ENCODE data around the gene ENTHD1.
A peak's percentile ranks its signal among the peaks of the same experiment; 100 is the strongest.

Gene ENTHD1, protein sequence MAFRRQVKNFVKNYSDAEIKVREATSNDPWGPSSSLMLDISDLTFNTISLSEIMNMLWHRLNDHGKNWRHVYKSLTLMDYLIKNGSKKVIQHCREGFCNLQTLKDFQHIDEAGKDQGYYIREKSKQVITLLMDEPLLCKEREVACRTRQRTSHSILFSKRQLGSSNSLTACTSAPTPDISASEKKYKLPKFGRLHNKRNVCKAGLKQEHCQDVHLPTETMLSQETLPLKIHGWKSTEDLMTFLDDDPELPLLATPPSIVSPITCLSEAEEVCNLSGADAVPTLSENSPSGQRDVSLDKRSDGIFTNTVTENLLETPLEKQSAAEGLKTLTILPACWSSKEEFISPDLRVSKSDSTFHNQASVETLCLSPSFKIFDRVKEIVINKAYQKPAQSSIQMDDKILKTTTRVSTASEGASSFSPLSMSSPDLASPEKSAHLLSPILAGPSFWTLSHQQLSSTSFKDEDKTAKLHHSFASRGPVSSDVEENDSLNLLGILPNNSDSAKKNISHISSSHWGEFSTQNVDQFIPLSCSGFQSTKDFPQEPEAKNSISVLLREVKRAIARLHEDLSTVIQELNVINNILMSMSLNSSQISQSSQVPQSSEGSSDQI

DNA sequence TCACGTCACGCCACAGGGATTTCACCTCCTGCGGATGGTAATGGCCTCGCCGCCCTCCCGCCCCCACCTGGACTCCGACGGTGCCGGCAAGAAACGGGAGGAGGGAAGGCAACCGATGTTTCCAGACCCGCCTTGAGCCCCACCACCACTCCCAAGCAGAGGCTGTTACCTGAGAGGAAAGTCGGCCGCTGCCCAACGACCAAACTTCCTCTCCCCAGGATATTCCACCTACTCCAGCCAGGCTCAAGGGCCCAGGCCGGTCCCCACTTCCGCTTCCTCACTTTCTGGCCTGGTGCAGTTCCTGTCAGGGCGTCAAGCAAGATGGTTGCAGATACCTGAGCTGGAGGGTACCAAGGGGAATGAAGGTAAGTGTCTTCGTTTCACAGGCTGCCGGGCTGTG lies at the start of gene ENTHD1:
ENTHD1 (minus strand) TSS at position 235 of the 400 bp plus-strand sequence. CDS start 6,012 bp downstream, outside the sequence.
- no peak for DNase-seq (ENCODE audit: low read depth in 2 of 2)

DNA sequence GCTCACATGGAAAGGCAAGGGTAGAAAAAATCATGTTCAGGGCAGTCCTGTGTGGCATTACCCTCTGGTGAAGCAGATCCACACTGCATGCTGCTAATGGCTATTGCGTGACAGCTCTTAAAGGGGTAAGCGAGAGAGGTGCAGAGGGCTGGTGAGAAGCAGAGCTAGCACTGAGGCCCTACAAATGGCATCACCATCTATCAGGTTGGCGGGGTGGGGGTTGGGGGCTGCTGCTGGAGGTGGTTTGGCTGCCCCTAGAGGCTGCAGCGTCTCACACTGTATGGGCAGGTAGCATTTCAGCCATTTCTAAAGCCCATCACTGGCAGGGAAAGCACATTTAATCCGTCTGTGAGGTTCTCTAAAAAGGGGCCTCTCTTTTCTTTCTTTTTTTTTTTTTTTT lies 49.8 kb upstream of the ENTHD1 start:
- DNase-seq (ENCODE audit: low read depth in 2 of 2) = no peak

DNA sequence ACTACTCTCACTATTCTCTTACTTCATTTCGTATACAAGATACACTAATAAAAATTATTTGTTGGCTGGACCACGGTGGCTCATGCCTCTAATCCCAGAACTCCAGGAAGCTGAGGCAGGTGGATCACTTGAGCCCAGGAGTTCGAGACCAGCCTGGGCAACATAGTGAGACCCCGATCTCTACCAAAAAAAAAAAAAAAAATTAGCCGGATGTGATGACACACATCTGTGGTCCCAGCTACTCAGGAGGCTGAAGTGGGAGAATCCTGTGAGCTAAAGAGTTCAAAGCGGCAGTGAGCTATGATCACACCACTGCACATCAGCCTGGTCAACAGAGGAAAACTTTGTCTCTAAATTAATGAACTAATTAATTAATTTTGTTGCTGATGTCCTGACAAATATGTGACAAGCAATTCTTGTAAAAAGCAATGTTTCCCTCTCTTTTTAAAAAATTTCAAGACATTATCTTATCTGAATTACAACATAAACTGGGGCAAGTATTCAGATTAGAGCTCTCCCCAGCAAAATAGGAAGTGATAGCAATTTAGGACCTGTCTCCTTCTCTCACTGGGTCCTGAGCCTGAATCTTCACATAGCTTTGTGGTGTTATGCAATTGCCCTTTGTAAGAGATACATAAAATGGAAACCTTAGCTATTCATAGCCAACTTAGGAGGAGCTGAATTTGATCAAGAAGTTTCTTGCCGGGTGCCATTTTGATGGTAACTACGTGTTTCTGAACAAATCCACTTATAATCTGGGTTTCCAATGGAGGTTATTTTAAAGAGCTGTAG lies 49.1 kb upstream of the ENTHD1 start:
- no peak for DNase-seq (ENCODE audit: low read depth in 2 of 2)

DNA sequence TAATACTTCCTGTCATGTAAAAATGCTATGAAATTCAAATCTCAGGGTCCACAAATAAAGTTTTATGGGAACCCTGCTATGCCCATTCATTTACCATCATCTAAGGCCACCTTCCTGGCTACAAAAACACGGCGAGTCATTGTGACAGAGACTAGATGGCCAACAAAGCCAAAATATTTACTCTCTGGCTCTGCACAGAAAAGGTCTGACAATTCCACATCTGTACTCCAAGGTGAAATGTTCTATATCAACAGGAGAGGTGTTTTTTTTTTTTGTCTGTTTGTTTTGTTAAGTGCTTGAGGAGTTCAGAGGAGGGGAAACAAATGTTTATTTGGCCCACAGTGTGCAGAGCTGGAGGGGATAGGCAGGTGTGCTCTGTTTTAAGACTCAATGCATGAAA lies 48.0 kb upstream of the ENTHD1 start:
- DNase-seq (ENCODE audit: low read depth in 2 of 2) = no peak

DNA sequence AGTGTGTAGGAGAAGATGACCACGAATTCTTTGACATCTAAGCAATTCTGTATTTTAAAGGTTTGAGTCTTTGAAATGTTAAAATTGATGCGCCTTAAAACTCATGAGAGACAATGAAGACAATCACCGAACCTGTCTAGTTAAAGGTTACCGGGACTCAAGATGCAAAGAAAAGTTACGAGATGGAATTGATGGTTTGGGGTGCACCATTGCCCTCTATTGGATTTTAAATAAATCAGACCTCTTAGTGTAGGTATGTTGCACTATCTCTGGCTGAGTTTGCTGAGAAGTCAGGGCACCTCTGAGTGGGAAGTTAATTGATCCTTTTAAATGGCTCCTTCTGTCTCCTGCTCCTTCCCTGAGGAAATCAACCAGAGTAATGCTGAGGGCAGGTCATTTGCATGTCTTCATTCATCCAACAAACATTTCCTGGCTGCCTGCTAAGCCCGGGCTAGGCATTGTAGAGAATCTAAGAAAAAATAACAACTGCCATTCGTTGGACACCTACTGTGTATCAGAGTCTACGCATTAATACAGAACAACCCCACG lies 47.3 kb upstream of the ENTHD1 start:
- no peak for DNase-seq (ENCODE audit: low read depth in 2 of 2)

DNA sequence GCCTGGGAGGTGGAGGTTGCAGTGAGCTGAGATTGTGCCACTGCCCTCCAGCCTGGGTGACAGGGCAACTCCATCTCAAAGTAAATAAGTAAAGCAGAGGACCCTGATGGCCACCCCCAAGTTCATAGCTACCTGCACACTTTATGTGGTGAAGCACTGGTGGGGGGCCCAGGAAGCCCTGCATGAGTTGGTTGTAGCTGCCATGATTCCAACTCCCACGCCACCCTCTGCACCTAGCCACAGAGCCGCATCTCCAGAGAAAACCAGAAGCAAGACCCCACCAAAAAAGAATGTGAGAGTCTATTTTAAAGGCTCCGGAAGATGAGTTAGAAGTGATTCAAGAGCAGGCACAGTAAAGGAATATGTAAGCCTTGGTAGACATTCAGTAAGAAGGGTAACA lies 46.3 kb upstream of the ENTHD1 start:
- peak in 1 of 2 donors; percentile 34 for DNase-seq (ENCODE audit: low read depth in 2 of 2)

DNA sequence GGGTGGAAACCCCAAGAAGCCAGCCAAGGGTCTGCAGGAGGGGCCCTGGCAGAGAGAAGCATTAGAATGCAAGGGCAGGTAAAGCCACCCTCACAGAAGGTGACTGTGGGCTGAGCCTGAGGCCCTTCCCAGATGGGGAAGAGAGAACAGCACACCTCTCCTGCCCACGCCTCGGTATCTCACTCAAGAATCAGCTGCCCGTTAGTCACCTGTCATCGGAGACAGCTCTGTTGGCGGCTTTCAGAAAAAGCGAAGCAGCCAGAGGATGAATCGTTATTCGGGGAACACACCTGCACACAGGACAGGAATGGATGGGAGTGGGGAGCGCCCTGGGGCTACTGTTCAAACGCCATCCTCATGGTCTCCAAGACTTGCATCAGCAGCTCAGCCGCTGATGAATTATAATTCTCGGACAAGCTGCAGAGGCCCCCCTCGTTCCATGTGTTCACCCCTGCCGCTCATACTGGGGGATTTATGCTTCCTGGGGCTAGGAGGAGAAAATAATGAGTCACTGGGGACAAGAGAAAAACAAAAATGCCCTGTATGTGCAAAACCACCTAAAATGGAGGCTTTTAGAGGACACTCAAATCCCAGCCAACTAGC lies 45.0 kb upstream of the ENTHD1 start:
- peak in 1 of 2 donors; percentile 60 for DNase-seq (ENCODE audit: low read depth in 2 of 2)

DNA sequence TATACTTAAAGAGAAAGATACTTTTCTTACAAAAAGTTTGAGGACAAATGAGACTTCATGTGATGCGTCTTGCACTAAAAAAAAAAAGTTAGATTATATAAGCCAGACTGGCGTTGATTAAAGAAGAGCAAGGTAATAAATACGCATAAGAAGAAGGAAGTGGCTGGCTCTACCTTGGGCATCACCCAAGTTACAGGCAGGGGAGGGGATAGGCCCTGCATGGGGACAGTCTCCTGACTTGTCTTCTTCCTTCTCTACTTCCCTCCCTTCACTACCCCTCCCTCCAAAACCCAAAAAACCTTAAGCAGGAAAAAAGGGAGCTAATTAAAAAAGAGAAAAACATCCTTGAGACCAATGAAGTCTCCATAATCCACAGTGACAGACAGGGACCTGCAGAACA lies 44.3 kb upstream of the ENTHD1 start:
- no peak for DNase-seq (ENCODE audit: low read depth in 2 of 2)

DNA sequence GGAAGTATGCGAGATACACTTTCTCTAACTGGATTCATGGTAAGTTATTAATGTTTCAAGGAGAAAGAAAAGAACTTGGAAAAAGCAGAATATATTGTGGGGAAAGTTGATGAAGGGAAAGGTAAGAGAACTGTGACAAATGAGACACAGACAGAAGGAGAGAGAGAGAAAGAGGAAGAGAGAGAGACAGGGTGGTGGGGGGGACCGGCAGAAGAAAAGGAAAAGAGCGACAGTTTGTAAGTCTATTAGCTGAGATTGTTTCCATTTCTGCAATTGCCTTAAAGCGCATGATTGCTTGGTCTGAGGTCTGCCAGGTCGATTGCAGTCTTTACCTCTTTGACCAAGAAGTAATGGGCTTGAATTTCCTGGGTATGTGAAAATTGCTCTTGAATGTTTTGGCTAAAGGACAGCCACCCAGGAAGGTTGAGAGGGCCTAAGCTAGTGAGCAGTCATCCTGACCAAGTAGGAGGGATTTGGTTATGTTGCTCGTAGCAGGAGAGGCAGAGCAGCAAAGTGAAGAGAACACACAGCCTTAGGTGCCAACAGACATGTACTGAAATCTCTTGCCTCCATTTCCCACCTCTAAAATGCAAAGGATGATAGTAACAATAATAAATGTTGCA lies 43.1 kb upstream of the ENTHD1 start:
- no peak for DNase-seq (ENCODE audit: low read depth in 2 of 2)

DNA sequence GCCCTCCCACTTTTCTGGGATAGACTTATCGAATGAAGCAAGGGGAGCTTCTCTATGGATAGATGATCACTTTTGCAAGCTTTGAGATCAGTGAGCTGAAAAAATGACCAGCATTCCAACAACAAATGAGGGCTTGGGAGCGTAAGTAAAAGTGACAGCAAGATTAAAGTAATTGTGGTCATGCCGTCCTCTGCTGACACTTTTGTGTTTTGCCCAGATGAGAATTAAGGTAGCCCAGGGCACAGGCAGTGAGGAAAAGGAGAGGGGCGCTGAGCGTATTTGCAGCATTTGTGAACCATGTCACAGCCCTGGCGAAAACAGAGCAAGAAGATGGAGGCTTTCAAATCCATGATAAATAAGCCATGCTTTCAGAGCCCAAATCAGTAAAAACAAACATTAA lies 42.1 kb upstream of the ENTHD1 start:
- no peak for DNase-seq (ENCODE audit: low read depth in 2 of 2)

DNA sequence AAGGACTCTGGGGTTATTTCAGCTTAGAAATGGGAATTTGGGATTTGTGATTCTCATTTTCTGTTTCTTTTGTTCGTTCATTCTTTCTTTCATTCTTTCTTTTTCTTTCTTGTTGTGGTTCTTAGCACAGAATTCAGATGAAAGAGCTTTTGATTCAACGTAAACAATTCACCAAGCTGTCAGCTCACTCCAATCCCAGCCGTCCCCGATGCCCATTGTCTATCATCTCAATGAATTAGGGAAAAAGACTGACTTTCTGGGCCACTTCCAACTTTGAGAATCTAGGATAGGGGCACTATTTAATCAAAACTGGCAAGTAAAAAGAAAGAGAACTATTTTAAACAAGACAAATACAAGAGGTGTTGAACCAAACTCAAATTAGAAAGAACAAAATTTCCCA lies 41.6 kb upstream of the ENTHD1 start:
- DNase-seq (ENCODE audit: low read depth in 2 of 2) = no peak

DNA sequence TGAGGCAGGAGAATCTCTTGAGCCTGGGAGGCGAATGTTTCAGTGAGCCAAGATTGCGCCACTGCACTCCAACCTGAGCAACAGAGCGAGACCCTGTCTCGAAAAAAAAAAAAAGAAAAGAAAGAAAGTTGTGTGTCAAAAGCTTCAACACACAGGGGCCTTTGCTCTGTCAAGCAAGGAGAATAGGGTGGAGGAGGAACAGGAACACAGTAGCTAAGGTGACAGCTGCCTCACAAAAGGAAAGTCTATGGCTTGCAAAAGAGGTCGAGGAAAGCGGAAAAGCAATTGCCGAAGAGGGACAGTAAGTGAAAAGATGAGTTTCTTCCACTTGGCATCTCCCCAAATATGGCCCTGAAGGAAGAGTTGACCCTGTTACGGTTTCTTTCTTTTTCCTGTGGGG lies 40.2 kb upstream of the ENTHD1 start:
- DNase-seq (ENCODE audit: low read depth in 2 of 2) = no peak

DNA sequence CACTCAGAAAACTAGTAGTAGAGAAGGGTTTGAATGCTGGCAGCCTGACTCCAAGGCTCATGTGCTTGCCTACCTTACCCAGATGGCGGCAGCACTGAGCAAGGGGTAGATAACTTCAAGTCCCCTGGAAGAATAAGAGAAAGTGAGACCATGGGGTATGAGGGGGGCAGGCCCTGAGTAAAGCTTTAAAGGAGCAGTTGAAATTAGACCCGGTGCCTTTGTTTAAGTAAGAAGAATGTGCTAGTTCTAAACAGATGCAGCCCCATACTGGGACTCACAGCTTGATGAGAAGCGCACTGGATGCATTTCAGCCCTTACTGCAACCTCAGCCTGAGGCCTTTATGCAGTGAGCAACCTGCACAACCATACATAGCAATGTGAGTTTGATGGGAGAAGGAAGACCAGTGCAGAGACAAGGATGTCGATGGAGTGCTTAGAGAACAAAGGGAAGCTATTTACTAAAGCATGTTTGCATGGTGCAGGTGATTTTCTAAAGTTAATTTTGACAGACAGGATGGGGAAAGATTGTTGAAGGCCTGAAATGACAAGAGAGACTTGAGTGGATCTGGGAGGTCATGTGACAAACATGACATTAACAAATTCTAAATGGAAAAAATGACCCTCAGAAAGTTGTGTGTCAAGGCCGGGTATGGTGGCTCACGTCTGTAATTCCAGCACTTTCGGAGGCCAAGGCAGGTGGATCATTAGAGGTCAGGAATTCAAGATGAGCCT lies 39.5 kb upstream of the ENTHD1 start:
- no peak for DNase-seq (ENCODE audit: low read depth in 2 of 2)

DNA sequence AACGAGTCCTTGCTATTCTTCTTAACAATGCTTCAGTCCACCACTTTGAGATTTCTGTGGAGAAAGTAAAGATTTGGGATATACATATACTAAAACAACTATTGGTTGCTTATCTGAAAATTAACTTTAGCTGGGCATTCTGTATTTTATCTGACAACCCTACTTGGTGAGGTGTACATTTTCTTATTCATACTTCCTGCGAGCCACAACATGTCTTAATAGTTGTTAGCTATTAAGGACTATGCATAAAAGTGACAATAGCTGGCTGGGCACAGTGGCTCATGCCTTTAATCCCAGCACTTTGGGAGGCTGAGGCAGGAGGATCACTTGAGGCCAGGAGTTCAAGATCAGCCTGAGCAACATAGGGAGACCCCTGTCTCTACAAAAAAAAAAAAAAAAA lies 38.6 kb upstream of the ENTHD1 start:
- no peak for DNase-seq (ENCODE audit: low read depth in 2 of 2)

DNA sequence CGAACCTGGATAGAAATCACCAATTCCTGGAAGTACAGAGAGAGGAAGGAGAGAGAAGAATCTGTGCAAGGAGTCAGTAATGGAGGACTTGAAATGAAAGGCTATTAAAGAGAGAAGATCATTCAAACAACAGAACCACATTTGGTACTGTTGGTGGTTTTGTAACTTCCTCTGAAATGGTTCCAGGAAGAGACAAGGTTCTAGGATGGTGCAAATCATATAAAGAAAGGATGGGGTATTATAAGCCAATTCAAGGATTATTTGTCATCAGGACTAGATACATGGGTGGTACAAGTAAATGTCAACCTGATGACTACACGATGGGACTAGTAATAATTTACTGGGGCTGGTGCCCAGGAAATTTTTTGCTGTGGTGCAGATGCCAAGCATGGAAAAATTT lies 37.7 kb upstream of the ENTHD1 start:
- no peak for DNase-seq (ENCODE audit: low read depth in 2 of 2)

DNA sequence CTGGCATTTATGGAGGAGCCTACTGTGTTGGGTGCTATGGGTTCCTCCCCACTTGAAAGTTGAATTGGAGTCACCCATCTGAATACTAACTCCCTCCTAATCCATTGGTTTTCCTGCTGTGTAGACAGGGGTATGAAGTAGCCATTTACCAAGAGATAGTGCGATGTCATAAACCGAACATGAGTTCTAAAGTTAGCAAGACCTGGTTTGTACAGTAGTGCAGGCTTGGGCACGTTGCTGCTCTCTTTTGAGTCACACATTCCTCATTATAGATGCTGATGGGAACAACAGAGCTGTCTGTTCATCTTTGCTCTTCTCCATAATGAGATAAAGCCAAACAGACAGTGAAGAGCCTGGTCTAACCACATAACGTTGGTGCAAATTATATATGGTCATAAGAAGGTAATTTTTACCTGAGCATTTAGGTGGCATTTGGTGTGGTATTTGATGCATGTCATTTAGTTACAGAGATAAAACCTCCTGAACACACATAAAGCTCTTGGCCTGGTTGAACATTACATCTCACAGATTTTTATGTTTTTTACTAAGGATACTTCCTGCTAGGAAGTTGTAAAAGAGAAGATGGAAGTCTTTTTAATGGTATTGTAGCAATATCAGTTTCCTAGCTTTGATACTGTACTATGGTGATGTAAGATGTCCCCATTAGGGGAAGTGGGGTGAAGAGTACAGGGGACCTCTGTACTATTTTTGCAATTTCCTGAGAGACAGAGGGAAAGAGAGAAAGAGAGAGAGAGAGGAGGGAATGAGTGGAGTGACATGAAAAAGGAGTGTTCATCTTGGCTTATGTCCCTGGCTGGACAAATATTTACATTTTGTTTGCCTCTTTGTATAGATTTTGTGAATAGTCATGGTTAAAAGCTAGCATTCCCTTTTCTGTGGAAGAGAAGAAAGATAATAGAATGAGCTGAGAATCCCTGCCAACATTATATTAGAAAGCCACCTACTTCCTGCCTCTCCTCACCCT lies 35.3 kb upstream of the ENTHD1 start:
- DNase-seq (ENCODE audit: low read depth in 2 of 2) = no peak

DNA sequence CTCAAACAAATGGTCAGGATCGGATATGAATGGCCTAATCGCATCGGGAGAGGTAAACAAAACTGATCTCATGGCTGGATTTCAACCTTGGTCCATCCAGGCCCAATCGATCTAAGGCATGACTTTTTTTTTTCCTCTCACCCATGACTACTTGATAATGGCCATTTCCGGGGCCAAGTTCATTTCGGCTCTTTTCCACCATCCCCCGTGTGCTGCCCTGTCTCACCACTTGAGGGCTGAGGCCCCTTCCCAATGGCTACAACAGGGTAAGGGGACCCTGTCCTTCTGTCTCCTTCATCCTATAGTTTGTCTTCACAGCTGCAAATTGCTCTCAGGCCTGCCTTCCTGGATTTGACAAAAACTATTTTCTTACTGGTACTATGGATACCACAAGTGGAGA lies 34.0 kb upstream of the ENTHD1 start:
- no peak for DNase-seq (ENCODE audit: low read depth in 2 of 2)

DNA sequence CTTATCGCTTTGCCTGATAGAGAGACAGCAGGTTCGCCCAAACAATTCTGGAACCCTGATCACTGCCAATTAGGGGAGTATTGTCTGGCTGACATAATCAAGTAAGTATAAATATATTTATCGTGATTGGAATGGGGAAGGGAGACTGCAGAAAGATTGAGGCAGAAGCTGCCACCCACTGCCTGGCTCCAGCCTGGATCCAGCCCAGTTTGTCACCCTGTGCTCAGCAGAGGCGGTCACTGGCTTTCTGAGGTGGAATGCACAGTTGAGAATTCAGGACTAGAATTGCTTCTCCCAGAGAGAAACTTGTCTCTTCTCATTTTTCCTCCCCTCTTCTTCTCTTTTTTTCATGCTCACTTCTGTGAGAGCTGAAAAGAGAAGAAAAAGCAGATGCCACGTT lies 33.2 kb upstream of the ENTHD1 start:
- DNase-seq (ENCODE audit: low read depth in 2 of 2) = no peak

DNA sequence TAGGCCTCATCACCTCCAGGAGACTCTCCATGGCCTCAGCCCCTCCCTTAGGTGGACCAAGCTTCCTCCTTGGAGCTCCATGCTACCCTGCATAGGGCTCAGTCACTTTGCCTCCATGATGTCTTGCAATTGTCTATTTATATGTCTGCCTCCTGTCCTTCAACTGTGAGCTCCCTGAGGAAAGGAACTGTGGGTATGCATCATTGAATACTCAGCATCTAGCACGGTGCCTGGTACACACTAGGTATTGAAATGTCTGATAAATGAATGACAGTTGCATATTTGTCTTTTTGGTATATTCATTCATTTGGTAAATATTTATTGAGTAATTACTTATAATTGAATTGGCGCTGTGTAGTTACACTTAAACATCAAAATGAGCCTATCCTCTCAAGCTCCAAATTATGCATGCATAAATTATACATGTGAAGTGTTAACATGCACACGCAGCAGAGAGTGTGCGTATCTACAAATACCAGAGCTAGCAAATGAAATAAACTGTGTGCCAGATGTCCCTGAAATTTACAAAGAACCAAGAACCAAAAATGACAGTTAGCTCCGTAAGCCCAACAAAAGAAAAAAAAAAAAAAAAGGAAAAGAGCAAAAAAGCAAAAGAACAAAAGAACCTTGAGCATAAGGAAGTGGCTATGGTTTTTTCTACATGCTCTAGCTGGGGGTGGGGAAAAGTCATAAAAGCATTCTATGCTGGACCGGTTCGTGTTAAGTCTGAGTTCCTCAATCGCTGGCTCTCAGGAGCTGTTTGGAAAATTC lies 32.5 kb upstream of the ENTHD1 start:
- DNase-seq (ENCODE audit: low read depth in 2 of 2) = no peak
